ENCODE data around the gene TNFSF12. TPM values are rescaled to one million over a fixed set of nuclear protein-coding genes. Genes with fewer than 3 reads are reported as not detected.

The TNFSF12 gene
- total and polyA plus RNA-seq, 2 experiments from 2014 or later: 18.7 to 21.9 TPM

- in situ Hi-C loops (cut with MboI): no loop called here
- no peak for TF ChIP-seq EZH2phosphoT487 (IDR thresholded peaks at IDR 0.05; ENCODE audit: insufficient read depth, low read depth)
- TF ChIP-seq EZH2 (IDR thresholded peaks at IDR 0.05; ENCODE audit: insufficient read depth, poor library complexity, severe bottlenecking): no peak
- H3K9me3 ChIP-seq (ENCODE audit: low read depth): no peaks in the 10 kb centered on the region
- H3F3A ChIP-seq (ENCODE audit: insufficient read depth): peaks cover 48% of the 10 kb centered on the region
- peaks cover 2% of the 10 kb centered on the region; the same call in 1 of the 2 replicates for H3K36me3 ChIP-seq (ENCODE audit: low read depth)
- H3K9ac ChIP-seq: peak within 1 kb of the TSS; percentile 88
- H4K20me1 ChIP-seq (ENCODE audit: insufficient read depth): no peaks in the 10 kb centered on the region; the same call in 1 of the 2 replicates
- H3K4me1 ChIP-seq (ENCODE audit: insufficient read depth): peaks cover 55% of the 10 kb centered on the region
- H2AFZ ChIP-seq: peak within 1 kb of the TSS; percentile 69
- no peaks in the 10 kb centered on the region for H3K9me2 ChIP-seq (ENCODE audit: insufficient read depth)
- H3K4me2 ChIP-seq (ENCODE audit: unreplicated experiment): peak within 1 kb of the TSS; percentile 86
- peaks cover 58% of the 10 kb centered on the region for H3K79me2 ChIP-seq (ENCODE audit: insufficient read depth)
- H3K4me3 ChIP-seq: peak within 1 kb of the TSS; percentile 80
- peak within 1 kb of the TSS; percentile 88 for H3K27ac ChIP-seq
- 15% methylated on average over 69 of the region's 69 CpGs for WGBS, 2 experiments (ENCODE audit: low coverage in 1 of 2, low lambda C conversion rate in 2 of 2, missing lambda C conversion rate in 2 of 2)
- DNase-seq: peak; percentile 98
- H3K27me3 ChIP-seq (replicated peaks; ENCODE audit: insufficient read depth): no peaks in the 10 kb centered on the region
These were observed 34.6 kb downstream of the TNFSF12 start, which contains the start of gene MPDU1 for GRCh38 chr17:7583253-7584109. MPDU1 (plus strand) TSS chr17:7583852; CDS start chr17:7583863, 11 bp downstream.

GRCh38 chr17:7586673-7587419 lies 38.0 kb downstream of the TNFSF12 start:
- peaks cover 40% of the 10 kb centered on the region for H3F3A ChIP-seq (ENCODE audit: insufficient read depth)
- H2AFZ ChIP-seq: no peak overlapping the region
- peak overlapping the region; percentile 60 for H3K4me2 ChIP-seq (ENCODE audit: unreplicated experiment)
- peaks cover 58% of the 10 kb centered on the region for H3K4me1 ChIP-seq (ENCODE audit: insufficient read depth)
- H3K4me3 ChIP-seq: no peak overlapping the region
- H3K36me3 ChIP-seq (ENCODE audit: low read depth): peaks cover 4% of the 10 kb centered on the region; the same call in 1 of the 2 replicates
- peak overlapping the region; percentile 78 for H3K27ac ChIP-seq
- no peak for TF ChIP-seq EZH2 (IDR thresholded peaks at IDR 0.05; ENCODE audit: insufficient read depth, poor library complexity, severe bottlenecking)
- no peak for TF ChIP-seq EZH2phosphoT487 (IDR thresholded peaks at IDR 0.05; ENCODE audit: insufficient read depth, low read depth)
- in situ Hi-C loops (cut with MboI): no loop called here
- H3K9me3 ChIP-seq (ENCODE audit: low read depth): no peaks in the 10 kb centered on the region
- no peak for DNase-seq
- no peaks in the 10 kb centered on the region for H3K27me3 ChIP-seq (replicated peaks; ENCODE audit: insufficient read depth)
- H3K9ac ChIP-seq: peak overlapping the region; percentile 44
- no peaks in the 10 kb centered on the region for H4K20me1 ChIP-seq (ENCODE audit: insufficient read depth)
- no peaks in the 10 kb centered on the region for H3K9me2 ChIP-seq (ENCODE audit: insufficient read depth)
- WGBS, 2 experiments (ENCODE audit: low coverage in 1 of 2, low lambda C conversion rate in 2 of 2, missing lambda C conversion rate in 2 of 2): 49 to 50% methylated on average over 9 of the region's 9 CpGs
- H3K79me2 ChIP-seq (ENCODE audit: insufficient read depth): peaks cover 35% of the 10 kb centered on the region

- Histone ChIP-seq H3K79me2 (ENCODE audit: insufficient read depth) (peaks cover 28% of the 10 kb centered on the region), H3K27me3 (replicated peaks; ENCODE audit: insufficient read depth) (no peaks in the 10 kb centered on the region), H3K36me3 (ENCODE audit: low read depth) (peaks cover 4% of the 10 kb centered on the region; the same call in 1 of the 2 replicates), H4K20me1 (ENCODE audit: insufficient read depth) (no peaks in the 10 kb centered on the region), H3K27ac (peak overlapping the region; percentile 78), H3K9ac (peak overlapping the region; percentile 66), H3K9me3 (ENCODE audit: low read depth) (no peaks in the 10 kb centered on the region), H3K4me1 (ENCODE audit: insufficient read depth) (peaks cover 52% of the 10 kb centered on the region), H3K4me3 (peak overlapping the region; percentile 44), H3K4me2 (ENCODE audit: unreplicated experiment) (peak overlapping the region; percentile 77), H3F3A (ENCODE audit: insufficient read depth) (peaks cover 40% of the 10 kb centered on the region), H2AFZ (no peak overlapping the region), H3K9me2 (ENCODE audit: insufficient read depth) (no peaks in the 10 kb centered on the region)
- TF ChIP-seq EZH2phosphoT487 (IDR thresholded peaks at IDR 0.05; ENCODE audit: insufficient read depth, low read depth): no peak
- TF ChIP-seq EZH2 (IDR thresholded peaks at IDR 0.05; ENCODE audit: insufficient read depth, poor library complexity, severe bottlenecking): no peak
- WGBS, 2 experiments (ENCODE audit: low coverage in 1 of 2, low lambda C conversion rate in 2 of 2, missing lambda C conversion rate in 2 of 2): 1 to 4% methylated on average over 12 of the region's 12 CpGs
- peak; percentile 98 for DNase-seq
- in situ Hi-C loops (cut with MboI): no loop called here
These were observed 38.7 kb downstream of the TNFSF12 start for GRCh38 chr17:7587420-7588151.

Data from GM23248 (cell line).